ENCODE data around the gene NFS1.

The NFS1 gene

GRCh38 chr20:35669221-35669620, 29.9 kb downstream of the NFS1 start:
- no peak for DNase-seq

- DNase-seq = no peak
Measured at GRCh38 chr20:35665949-35666288, 33.2 kb downstream of the NFS1 start.

- DNase-seq = peak; percentile 68
Measured at GRCh38 chr20:35664466-35665206, 34.5 kb downstream of the NFS1 start, which contains the start of the genes CPNE1 and RBM12. TSS of gene CPNE1 (minus strand) at chr20:35664900. CDS start at chr20:35632923, 31,977 bp downstream. TSS of gene RBM12 (minus strand) at chr20:35664900. CDS start at chr20:35655322, 9,578 bp downstream.

- no peak for DNase-seq
Measured at GRCh38 chr20:35663516-35664465, 35.4 kb downstream of the NFS1 start.

- no peak for DNase-seq
Measured at GRCh38 chr20:35662551-35662950, 36.6 kb downstream of the NFS1 start.

GRCh38 chr20:35661908-35662307, 37.2 kb downstream of the NFS1 start:
- no peak for DNase-seq

- DNase-seq = no peak
Measured at GRCh38 chr20:35661053-35661452, 38.1 kb downstream of the NFS1 start.

GRCh38 chr20:35660122-35660937, 38.8 kb downstream of the NFS1 start:
- DNase-seq = no peak

GRCh38 chr20:35657271-35657670, 41.9 kb downstream of the NFS1 start:
- no peak for DNase-seq

GRCh38 chr20:35654415-35654814, 44.7 kb downstream of the NFS1 start:
- DNase-seq = no peak

GRCh38 chr20:35653893-35654292, 45.3 kb downstream of the NFS1 start:
- DNase-seq = no peak

- DNase-seq = no peak
Measured at GRCh38 chr20:35653430-35653734, 45.8 kb downstream of the NFS1 start.

- DNase-seq = no peak
Measured at GRCh38 chr20:35652641-35653429, 46.3 kb downstream of the NFS1 start.

- DNase-seq = no peak
Measured at GRCh38 chr20:35651958-35652357, 47.2 kb downstream of the NFS1 start.

- no peak for DNase-seq
Measured at GRCh38 chr20:35650632-35651031, 48.5 kb downstream of the NFS1 start.

GRCh38 chr20:35648836-35649235, 50.3 kb downstream of the NFS1 start:
- no peak for DNase-seq

- no peak for DNase-seq
Measured at GRCh38 chr20:35644806-35645205, 54.3 kb downstream of the NFS1 start.

GRCh38 chr20:35643045-35643444, 56.1 kb downstream of the NFS1 start:
- DNase-seq = no peak

GRCh38 chr20:35641743-35642142, 57.4 kb downstream of the NFS1 start:
- no peak for DNase-seq

- DNase-seq = no peak
Measured at GRCh38 chr20:35640724-35641123, 58.4 kb downstream of the NFS1 start.

GRCh38 chr20:35638751-35639150, 60.4 kb downstream of the NFS1 start:
- DNase-seq = no peak

GRCh38 chr20:35637276-35637675, 61.9 kb downstream of the NFS1 start:
- DNase-seq = no peak

All from NCI-H1694 (cell line).